Activated CD4-positive, alpha-beta T cell treated with anti-CD3 and anti-CD28 coated beads for 4 hours (primary cell): Measurements from ENCODE around the gene MAGOH.
"Not testable (repeated sequence)": the region's sequence is repeated elsewhere in the genome, so short reads cannot be mapped to it uniquely, and the experiment has no call there.

ENCODE experiments used
- DNase-seq, 2 donors: peaks; one replicate each; pipeline ENCODE4 v3.0.0-alpha.2; 2020

Gene MAGOH

GRCh38 chr1:53238197-53239155 lies at the start of gene MAGOH:
Gene MAGOH (minus strand): TSS chr1:53238518. CDS start chr1:53238448, 70 bp downstream.
- DNase-seq: peak; percentile 89 to 93

GRCh38 chr1:53286955-53287354 lies 48.6 kb upstream of the MAGOH start:
- DNase-seq: no peak

- no peak for DNase-seq
Observed at GRCh38 chr1:53285969-53286760, 47.8 kb upstream of the MAGOH start.

GRCh38 chr1:53285546-53285945 lies 47.2 kb upstream of the MAGOH start:
- DNase-seq: no peak

- DNase-seq: no peak
Observed at GRCh38 chr1:53284224-53285020, 46.1 kb upstream of the MAGOH start.

GRCh38 chr1:53283156-53283555 lies 44.8 kb upstream of the MAGOH start:
- DNase-seq: not testable (repeated sequence)

- no peak for DNase-seq
Observed at GRCh38 chr1:53281133-53281532, 42.8 kb upstream of the MAGOH start.

GRCh38 chr1:53280496-53280895 lies 42.2 kb upstream of the MAGOH start:
- DNase-seq: no peak

GRCh38 chr1:53279296-53280200 lies 41.2 kb upstream of the MAGOH start:
- no peak for DNase-seq

GRCh38 chr1:53278298-53278725 lies 40.0 kb upstream of the MAGOH start:
- DNase-seq: peak; percentile 58 to 79

- no peak for DNase-seq
Observed at GRCh38 chr1:53277326-53277725, 39.0 kb upstream of the MAGOH start.

GRCh38 chr1:53276902-53277281 lies 38.6 kb upstream of the MAGOH start:
- DNase-seq: no peak

GRCh38 chr1:53276153-53276901 lies 38.0 kb upstream of the MAGOH start:
- no peak for DNase-seq

GRCh38 chr1:53275566-53275965 lies 37.2 kb upstream of the MAGOH start:
- DNase-seq: no peak

GRCh38 chr1:53274541-53275185 lies 36.3 kb upstream of the MAGOH start:
- no peak for DNase-seq

- no peak for DNase-seq
Observed at GRCh38 chr1:53274026-53274425, 35.7 kb upstream of the MAGOH start.

- DNase-seq: no peak
Observed at GRCh38 chr1:53273526-53273925, 35.2 kb upstream of the MAGOH start.

- no peak for DNase-seq
Observed at GRCh38 chr1:53272349-53272748, 34.0 kb upstream of the MAGOH start.

- no peak for DNase-seq
Observed at GRCh38 chr1:53271446-53272090, 33.2 kb upstream of the MAGOH start.

GRCh38 chr1:53270873-53271272 lies 32.6 kb upstream of the MAGOH start:
- no peak for DNase-seq
